Measurements from ENCODE around the gene AGTRAP. TPM values are rescaled to one million over a fixed set of nuclear protein-coding genes. Genes with fewer than 3 reads are reported as not detected.

AGTRAP gene
- total and polyA plus RNA-seq, 9 of the 15 experiments (the other 6 are each of a cell fraction or from before 2014, with no cell fraction given), result 26.8 to 105 (median 57.5) TPM

- ChIA-PET CTCF (ENCODE audit: low intra/inter-chr PET ratio) (interaction anchor here (1.3 to 3.7 kb wide), 3 partner anchors 57 to 76 kb away, joined by 3 to 52 read pairs (median 17); partner anchors contain the start of gene FBXO6), POLR2A (interaction anchor here (0.6 to 1.3 kb wide), 6 partner anchors 10 to 187 kb away, joined by 3 to 8 read pairs (median 3); no protein-coding TSS in a partner anchor)
- H3K4me3 ChIP-seq, result no peak overlapping the region
- no peaks in the 10 kb centered on the region for H3K79me2 ChIP-seq (ENCODE audit: control insufficient read depth, insufficient read depth, low read length)
- ATAC-seq, result no peak
- no peak for DNase-seq (ENCODE audit: extremely low read depth in 1 of 4, low spot score in 3 of 4)
- intact Hi-C loops (cut with micrococcal nuclease) (loop anchor here (10.0 kb wide), 1 partner anchor 687 kb away; no protein-coding TSS in a partner anchor), in situ Hi-C loops (cut with MboI) (no loop called here)
- H3K36me3 ChIP-seq (ENCODE audit: control insufficient read depth, insufficient read depth, low read length), result no peaks in the 10 kb centered on the region
- no TSS peak for BruUV-seq (replicated peaks)
- H3K27ac ChIP-seq (ENCODE audit: extremely low read depth, low read depth, low read length), result no peak overlapping the region
- no peak overlapping the region for H3K9ac ChIP-seq (ENCODE audit: insufficient read depth in 1 of 2, low read depth in 2 of 2, low read length in 2 of 2)
- H3K9me3 ChIP-seq (replicated peaks; ENCODE audit: control insufficient read depth, insufficient read depth, low read depth, low read length), result no peaks in the 10 kb centered on the region
- no peaks in the 10 kb centered on the region for H4K20me1 ChIP-seq (replicated peaks; ENCODE audit: control insufficient read depth, insufficient read depth, low read length)
- no peak for TF ChIP-seq L3MBTL2 (IDR thresholded peaks at IDR 0.05)
- no peak for TF ChIP-seq RFX1 (IDR thresholded peaks at IDR 0.05)
- no peak for TF ChIP-seq MYNN (IDR thresholded peaks at IDR 0.05)
- no peak for TF ChIP-seq MYNN (CRISPR knock-in tag; IDR thresholded peaks at IDR 0.05)
- TF ChIP-seq CC2D1A (IDR thresholded peaks at IDR 0.05), result no peak
- TF ChIP-seq ZBTB49 (CRISPR knock-in tag; IDR thresholded peaks at IDR 0.05; ENCODE audit: borderline replicate concordance), result no peak
- TF ChIP-seq SRSF1 (IDR thresholded peaks at IDR 0.05; ENCODE audit: low read depth, low read length), result no peak
- TF ChIP-seq, protein P1, sequence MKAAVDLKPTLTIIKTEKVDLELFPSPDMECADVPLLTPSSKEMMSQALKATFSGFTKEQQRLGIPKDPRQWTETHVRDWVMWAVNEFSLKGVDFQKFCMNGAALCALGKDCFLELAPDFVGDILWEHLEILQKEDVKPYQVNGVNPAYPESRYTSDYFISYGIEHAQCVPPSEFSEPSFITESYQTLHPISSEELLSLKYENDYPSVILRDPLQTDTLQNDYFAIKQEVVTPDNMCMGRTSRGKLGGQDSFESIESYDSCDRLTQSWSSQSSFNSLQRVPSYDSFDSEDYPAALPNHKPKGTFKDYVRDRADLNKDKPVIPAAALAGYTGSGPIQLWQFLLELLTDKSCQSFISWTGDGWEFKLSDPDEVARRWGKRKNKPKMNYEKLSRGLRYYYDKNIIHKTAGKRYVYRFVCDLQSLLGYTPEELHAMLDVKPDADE (conservative IDR thresholded peaks at IDR 0.05; ENCODE audit: control insufficient read depth, low read depth, low read length), result no peak
- TF ChIP-seq HNRNPL (IDR thresholded peaks at IDR 0.05; ENCODE audit: low read depth, low read length), result no peak
- no peak for TF ChIP-seq ZC3H11A (IDR thresholded peaks at IDR 0.05; ENCODE audit: low read depth, low read length)
- TF ChIP-seq HDAC8 (tag; IDR thresholded peaks at IDR 0.05), result no peak
- no peak for TF ChIP-seq ZFP30 (CRISPR knock-in tag; IDR thresholded peaks at IDR 0.05; ENCODE audit: borderline replicate concordance)
- TF ChIP-seq ZNF79 (CRISPR knock-in tag; IDR thresholded peaks at IDR 0.05; ENCODE audit: low read depth), result no peak
- TF ChIP-seq ZFPM2 (CRISPR knock-in tag; IDR thresholded peaks at IDR 0.05), result no peak
- 33% methylated on average over 4 of the region's 4 CpGs for WGBS (ENCODE audit: insufficient coverage, low coverage, missing lambda C conversion rate)
- H3K4me2 ChIP-seq (ENCODE audit: insufficient read depth, low read length), result no peak overlapping the region
- no peak for FAIRE-seq
- no peak overlapping the region for H2AFZ ChIP-seq (ENCODE audit: low read depth, low read length)
- H3K9me1 ChIP-seq (ENCODE audit: control insufficient read depth, insufficient read depth, low read length), result no peaks in the 10 kb centered on the region
- peaks cover under 1 to 6% of the 10 kb centered on the region in 2 experiments; a peak in 3 of 5 replicates for H3K27me3 ChIP-seq (ENCODE audit: control insufficient read depth in 2 of 2, insufficient read depth in 2 of 2, low read length in 2 of 2)
- peaks cover 11 to 17% of the 10 kb centered on the region in 2 experiments; a peak in 4 of 5 replicates for H3K4me1 ChIP-seq (replicated peaks in 1 of 2; ENCODE audit: control insufficient read depth in 2 of 2, insufficient read depth in 2 of 2, low read length in 2 of 2)
These were observed 14.6 kb upstream of the AGTRAP start for GRCh38 chr1:11721311-11721710.
